ENCODE measurements around the gene SLC49A4.

Gene SLC49A4

DNA sequence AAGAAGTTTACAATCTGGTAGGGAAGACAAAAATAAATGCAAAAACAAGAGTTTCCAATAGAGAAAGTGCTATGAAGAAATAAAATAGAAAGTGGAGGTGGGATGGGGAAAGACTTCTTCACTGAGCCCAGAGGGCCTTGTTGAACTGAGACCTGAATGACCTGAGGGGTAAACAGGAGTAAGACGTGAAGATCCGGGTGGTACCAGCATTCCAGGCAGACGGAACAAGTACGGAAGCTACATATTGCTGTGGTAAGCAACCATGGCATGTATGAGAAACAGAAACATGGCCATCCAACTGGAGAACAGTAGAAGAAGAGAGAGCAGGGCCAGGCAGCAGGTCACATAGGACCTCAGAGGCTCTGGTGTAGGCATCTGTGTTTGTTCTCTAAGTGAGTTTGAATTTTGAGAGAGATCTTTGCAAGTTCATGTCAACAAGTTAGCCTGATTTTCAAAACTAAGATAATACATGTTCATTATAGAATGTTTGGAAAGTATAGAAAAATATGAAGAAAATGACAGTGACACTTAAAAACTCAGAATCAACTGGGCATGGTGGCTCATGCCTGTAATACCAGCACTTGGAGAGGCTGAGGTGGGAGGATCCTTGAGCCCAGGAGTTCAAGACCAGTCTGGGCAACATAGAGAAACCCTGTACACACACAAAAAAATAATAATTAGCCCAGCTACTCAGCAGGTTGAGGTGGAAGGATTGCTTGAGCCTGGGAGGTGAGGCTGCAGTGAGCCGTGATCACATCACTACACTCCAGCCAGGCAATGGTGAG lies 64.3 kb downstream of the SLC49A4 start:
- DNase-seq, result no peak

DNA sequence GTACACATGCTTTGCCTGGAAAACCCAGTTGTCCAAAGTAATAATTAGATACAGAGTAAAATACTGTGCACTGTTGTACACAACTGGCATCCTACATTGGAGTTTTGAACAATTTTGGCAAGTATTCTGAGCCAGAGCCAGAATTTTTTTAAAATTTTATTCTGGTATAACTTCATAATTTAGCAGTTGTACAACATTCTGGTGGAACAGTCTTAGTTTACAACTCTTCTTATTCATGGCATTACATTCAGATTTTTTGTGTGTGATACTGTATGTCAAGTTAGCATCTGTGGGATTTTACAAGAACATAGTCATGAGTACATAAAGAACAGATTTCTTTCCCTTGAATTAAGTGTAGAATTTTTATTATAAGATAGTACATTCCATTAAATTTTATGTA lies 67.5 kb downstream of the SLC49A4 start:
- DNase-seq, result no peak

DNA sequence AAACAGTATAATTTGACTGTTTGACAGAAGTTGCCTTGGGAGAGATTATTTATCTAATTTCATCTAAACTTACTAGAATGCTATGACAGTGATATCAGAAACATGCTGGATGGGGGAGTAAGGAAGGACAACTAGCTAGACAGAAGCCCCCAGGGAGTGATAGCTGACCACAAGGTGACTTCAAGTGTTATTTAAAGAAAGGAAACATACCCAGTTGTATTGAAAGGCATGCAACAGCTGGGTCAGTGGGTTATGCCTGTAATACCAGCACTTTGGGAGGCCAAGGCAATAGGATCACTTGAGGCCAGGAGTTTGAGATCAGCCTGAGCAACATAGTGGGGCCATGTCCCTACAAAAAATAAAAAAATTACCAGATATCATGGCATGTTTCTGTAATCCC lies 69.6 kb downstream of the SLC49A4 start:
- DNase-seq, result no peak

DNA sequence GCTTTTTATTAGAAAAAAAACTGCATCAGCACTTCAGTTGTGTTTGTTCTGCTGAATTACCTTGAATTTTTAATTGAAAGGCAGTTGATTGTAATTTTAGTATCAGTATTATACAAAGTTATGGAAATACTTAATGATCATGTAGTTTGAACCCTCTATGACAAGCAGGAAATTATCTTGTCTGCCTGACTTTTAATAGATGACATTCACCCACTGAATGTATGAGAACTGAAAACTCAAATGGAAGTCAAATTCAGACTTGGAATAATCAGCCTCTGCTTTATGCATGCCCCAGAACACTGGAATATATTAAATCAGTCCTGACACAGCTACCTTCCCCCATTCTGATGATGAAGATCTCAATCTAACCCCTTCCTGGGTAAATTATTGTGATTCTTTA lies 73.5 kb downstream of the SLC49A4 start:
- DNase-seq, result no peak

DNA sequence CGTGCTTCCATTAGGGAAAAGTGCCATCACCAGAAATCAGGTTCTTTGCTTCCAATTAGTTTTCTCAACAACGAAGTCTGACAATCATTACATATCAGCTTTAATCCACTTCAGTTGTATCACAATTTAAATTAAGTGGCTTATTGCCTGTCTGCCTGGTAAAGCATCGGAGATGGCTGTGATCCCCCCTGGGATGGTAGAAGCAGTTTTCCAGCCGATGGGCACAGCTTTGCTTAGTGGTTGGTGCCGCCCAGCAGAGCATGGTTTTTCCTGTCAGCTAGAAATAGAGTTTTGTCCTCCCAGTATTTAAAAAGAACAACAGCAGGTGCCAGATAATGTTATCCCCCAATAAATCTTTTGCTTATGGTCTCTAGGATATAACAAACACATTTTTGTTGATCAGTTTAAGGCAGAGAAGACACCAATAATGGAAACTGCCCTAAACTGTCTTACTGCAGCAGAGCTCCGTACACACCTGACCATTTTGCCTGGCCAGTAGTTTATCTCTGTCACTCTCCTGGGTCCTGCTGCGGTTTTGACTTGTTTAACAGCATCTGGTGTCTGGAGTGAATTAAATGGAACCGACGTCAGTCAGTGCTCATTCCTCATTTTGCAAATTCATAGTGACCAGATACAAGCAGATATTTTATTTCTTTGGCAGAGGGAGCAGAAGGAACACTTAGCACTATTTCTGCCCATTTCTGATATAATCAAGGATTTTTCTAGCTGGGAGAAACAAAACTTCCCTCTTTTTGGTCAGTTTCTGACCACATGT lies 79.1 kb downstream of the SLC49A4 start:
- no peak for DNase-seq

DNA sequence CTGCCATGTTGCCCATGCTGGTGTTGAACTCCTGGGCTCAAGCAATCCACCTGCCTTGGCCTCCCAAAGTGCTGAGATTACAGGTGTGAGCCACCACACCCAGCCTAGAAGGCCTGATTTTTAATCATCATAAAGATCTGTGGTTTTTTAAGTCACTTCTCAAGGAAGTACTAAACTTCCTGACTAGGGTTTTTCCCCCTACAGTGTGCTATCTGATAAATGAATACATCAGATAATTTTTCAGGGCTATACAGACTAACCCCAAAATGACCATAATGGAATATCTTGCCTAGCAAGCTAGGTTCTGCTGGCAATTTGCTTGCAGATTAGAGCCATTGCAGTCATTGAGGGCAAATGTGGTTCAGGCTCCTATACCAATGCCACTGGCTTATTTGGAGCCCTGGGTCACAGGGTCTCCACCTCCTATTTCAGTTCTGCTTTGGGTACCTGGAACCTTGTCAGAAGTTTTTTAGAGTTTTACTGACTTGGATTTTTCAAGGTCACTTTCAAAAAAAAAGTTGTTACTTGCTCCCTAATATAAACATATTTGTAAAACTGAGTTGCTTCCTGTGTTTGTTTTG lies 80.8 kb downstream of the SLC49A4 start:
- no peak for DNase-seq

DNA sequence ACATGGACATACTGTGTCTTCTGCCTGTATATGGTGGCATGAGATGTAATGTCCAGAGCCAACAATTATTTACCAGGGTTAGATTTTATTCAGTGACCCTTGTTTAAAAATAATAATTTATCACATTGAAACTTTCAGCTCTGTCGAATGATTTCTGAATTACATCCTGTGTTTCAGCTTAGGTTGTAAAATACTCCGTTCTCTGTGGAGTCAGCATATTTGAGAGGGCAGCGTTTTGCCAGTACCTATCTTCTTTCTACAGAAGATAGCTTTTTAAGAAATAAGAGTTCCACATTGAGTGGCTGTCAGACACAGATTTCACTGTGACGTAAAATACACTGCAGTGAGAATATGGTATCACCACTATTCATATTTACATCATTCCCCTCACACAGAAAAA lies 85.3 kb downstream of the SLC49A4 start:
- DNase-seq, result no peak

DNA sequence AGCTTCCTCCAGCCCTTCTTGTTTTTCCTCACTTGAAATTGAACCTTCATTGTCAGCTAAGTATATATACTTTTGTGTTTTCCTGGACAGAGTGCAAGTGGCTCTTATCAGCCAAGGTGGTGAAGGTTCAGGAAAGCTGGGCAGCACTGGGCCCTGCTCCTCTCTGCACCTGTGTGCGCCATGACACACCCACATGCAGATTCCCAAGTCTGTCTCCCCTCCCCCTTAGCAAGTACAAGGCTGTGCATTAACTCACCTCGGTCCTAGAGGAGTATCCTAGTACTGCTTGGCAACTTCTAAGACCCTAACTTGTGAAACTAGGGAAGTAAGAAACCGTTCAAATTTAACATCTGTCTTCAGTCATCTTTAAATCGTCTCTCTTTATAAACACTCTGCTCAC lies 85.8 kb downstream of the SLC49A4 start:
- no peak for DNase-seq

DNA sequence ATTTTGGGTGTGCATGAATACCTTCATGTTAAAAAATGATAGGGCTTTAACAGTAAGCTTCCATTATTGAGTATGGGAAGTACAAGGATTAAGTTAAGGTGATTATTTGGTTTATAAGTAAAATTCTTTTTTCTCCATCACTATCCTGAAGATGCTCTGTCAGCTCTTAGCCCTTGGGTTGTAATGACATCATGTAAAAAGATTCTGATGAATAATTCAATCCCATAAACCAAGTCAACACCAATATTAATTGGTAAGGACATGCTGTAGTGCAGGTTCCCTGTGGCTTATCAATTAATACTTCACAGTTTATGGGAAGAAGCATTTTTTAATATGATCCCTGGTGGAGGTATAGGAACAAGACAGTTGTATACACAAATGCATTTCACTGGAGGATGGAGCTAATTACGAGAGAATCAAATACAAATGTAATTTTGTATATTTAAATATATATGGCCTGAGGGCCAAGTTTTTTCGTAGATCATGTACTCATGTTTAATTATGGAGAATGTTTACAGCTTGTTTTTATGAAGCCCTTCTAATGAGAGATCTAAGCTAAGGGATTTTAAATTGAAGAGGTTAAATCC lies 87.6 kb downstream of the SLC49A4 start:
- DNase-seq, result no peak

DNA sequence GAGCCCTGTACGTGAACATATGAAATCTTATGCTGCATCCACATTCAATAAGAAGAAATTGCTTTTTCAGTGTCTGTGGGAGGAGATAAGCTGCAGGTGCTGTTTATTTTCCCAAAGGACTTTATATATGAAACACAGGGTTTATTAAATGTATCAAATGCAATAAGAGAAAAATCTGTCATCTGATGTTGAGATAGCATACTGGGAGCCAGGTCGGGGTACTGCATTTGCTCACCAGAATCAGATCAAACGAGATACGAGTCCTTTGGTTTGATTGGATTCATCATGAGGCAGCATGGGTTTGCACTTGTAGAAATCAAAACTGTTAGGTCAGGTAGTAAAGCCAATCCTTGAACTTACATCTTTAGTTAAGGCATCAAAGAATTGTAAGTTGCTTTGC lies 91.4 kb downstream of the SLC49A4 start:
- no peak for DNase-seq

DNA sequence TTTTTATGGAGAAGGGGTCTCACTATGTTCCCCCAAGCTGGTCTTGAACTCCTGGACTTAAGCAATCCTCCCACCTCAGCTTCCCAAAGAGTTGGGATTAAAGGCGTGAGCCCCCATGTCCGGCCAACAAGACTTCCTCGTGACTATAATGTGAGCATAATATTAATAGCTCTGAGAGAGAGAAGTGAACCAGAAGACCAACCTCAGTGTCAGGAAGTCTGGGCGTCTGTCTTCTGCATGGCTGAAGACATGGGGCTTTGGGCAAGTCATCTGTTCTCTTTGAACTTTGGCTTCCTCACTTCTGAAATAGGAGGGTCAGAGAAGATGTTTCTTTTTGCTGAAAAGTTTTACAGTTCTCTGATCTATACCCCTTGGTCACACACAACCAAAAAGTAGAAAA lies 92.1 kb downstream of the SLC49A4 start:
- DNase-seq, result no peak

DNA sequence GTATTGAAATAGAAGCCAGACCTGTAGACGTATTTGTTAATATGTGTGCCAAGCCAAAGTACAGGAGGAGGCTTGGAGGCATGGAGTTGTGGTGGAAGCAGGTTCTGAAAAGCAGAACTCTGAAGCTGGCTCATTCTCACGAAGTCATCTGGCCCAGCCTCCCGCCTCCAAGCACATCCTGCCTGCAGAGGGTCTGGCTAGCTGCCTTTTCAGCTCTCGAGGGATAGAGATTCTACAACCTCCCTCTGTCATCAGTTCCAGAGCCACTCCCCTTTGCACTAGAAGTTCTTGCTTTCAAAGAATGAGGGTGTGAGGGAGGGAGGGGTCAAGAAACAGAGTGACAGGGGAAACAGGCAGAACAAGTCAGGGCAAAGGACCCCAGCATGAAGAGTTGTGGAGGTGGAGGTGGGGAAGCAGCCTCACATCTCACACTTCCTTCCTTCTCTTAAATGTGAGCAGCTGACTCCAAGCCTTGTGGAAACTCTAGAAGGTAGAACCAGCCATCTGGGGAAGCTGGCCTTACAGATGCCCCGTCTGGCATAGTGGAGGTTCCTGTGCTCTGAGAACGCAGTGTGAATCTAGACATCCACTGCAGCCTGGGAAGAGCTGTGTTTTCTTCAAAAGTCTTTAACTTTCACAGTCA lies 95.3 kb downstream of the SLC49A4 start:
- DNase-seq, result no peak

DNA sequence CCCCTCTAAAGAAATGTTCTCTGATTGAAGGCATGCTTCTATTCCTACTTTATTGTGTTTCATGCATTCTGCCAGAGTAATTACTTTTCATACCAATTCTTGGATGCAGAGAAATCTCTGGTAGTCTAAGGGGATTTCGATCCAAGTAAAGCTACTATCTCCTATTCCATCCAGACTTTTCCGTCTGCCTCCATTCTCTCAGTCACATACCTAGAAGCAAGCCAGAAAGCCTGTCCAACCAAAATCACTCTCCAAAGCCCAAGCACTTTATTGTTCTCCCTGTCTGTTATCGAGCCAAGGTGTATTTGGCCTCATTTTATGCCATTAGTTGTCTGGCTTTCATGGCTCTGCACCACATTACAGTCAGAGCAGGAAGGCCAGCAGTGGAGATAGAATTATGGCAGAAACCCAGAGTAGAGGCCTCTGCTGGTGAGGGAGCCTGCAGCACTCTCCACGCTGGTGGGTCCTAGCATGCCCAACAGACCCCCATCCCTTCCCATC lies 95.9 kb downstream of the SLC49A4 start:
- no peak for DNase-seq

DNA sequence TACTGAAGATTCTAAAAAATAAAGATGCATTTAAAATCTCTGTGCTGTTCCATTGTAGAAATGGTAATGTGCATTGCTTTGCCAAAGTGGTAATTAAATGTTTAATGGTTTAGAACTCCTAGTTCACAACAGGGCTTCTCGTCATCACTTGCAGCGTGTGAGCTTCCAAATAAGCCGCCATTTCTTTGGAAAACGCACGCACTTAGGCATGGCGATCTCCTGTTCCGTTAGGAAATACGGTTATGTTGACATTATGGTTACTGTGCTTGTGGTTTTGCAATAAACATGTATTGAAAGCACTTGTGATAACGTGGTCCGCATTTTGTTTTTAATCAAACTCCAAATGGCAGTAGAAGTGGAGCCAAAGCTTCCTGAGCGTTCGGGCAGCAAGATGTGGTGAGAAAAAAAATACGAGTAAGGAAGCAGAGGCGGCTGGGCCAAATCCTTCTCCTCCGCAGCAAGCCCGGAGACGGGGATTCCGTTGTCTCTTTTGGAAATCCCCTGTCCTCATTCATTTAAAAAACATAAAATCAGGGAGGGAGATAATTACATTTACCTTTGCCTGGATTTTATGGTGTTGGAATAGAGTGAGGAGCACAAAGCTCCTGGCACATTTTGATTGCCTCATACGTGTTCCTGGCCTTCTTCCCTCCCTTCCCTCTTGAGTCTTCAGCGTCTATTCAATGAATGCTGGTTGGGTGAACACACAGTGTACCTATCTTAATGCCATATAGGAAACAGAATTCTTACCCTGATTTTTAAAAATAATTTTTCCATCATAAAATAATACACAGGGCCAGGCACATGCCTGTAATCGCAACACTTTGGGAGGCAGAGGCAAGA lies 97.5 kb downstream of the SLC49A4 start:
- DNase-seq, result peak; percentile 87

DNA sequence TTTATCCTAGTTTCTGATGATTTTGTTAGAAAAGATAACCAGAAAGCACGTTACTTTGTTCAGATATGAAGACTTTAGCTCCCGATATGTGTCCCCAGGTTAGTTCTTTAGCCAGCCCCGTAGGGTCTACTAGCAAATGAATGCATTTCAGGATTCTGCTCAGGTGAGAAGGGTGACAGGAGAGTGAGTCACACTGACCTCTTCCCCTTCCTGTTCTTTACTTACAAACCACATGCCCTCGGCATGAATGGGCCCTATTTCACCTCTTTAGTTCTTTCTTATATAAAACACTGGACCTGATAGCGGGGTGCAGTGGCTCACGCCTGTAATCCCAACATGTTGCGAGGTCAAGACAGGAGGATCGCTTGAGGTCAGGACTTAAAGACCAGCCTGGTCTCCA lies 98.4 kb downstream of the SLC49A4 start:
- no peak for DNase-seq

DNA sequence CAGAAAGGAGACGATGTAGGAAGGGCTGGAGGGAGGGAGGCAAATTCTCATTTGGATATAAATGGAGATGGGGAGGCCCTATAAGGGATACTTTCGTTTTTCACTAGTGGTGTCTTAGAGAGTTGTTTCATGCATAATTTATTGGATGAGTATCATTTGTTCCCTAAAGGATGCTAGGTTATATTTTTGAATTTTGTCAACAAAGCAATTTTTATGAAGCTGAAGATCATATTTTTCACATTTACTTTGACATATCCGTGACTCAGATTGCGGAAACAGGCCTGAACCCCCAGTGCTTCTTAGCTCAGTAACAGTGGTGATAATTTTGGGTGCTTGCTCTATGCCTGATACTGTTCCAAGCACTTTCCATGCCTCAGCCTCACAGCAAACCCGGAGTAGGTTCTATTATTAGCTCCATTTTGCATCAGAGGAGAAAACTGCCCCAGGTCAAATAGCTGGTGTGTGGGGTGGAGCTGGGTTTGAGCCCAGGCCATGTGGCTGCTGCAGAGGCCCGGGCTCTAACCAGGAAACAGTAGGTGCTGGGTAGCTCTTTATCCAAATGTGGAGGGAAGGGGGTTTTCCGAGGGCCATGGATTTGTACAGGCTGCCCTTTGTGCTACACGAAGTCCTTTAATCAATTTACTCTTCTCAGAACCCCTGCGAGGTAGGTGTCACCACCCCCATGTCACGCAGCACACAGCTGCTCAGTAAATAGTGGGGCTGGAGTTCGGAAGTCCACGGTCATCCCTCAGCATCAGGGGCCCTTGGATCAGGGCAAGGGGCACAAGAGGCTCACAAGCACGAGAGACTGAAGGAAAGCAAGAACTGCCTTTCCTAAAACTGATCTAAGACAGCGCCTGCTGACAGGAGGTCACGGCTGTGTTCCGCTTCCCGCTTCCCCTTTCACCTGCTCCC lies 99.1 kb downstream of the SLC49A4 start:
- no peak for DNase-seq

DNA sequence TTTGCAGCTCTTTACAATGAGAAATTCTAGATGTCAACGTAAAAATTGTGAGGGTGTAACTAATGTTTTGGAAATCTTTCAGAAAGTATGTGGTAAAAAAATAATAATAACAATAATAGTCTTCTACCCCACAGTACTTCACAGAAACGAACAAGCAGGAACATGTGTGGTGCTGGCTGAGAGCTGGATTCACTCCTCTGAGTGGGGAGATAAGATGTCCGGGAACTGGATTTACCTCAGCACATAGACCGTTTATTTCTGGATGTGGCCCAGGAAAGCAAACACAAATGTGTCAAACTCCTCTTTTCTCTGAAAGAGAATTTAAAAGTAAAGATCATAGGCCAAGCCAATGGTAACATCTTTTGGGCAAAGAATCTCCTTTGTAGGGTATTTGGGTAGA lies 103.4 kb downstream of the SLC49A4 start:
- no peak for DNase-seq

DNA sequence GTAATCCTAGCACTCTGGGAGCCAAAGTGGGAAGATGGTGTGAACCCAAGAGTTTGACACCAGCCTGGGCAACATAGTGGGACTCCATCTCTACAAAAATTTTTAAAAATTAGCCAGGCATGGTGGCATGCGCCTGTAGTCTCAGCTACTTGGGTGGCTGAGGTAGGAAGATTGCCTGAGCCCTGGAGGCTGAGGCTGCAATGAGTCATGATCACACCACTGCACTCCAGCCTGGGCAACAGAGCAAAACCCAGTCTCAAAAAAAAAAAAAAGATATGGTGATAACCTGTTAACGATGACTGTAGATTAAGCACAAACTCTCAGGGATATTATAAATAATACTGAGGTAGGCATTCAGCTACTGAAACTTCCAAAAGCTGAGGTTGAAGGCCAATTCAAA lies 107.5 kb downstream of the SLC49A4 start:
- DNase-seq, result no peak

DNA sequence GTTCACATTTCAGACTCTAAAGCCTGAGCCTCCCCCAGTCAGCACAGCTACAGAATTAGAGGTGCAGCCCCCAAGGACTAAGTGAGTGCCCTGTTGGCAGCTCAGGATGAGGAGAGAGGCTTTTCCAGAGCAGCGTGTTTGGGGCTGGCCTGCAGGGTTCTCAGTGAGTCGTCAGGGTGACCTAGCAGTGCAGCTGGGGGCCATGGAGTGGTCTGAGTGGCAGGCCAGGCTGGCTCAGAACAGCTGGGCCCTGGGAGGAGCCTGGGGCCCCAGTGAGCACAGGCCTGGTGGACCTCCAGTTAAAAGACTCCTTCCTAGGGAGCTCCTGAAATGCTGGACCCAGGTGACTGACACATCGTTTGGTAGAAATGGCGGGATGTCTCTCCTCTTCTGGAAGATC lies 108.3 kb downstream of the SLC49A4 start:
- no peak for DNase-seq

DNA sequence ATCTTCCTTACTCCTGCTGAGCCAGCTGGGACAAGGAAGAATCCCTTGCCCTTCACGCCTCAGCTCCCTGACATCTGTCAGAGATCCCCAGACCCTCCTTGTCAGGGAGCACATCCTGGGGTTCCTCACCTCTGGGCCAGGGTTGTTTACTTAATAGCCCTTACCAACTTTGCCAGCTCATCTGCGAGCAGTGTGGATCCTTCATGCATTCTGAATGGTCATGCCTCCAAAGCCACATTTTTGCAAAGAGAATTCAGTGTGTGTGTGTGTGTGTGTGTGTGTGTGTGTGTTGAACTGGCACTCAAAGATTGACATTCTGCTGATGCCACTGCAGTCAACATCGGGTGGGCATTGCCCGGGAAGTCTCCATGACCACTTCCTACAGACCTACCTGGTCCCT lies 112.6 kb downstream of the SLC49A4 start:
- DNase-seq, result no peak

DNA sequence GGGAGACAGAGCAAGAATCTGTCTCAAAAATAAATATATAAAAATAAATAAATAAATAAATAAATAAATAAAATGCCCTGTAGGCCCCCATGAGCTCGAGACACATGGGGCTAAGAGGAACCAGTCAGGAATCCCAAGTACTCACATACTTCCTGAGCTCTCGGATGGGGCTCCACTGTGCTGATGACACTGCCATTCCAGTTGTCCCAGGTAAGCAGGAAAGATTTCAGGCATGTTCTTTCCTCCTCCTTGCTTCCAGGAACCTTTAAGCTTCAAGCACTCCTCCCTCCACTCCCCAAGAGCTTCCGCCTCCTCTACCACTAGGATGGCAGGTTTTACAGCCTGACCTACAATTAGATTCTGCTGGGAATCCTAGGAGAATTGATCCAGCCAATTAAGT lies 113.4 kb downstream of the SLC49A4 start:
- no peak for DNase-seq

Data from DMS79 (cell line).